Osteocyte (in vitro differentiated cells): ENCODE data around the gene ZGRF1. TPM values are rescaled to one million over a fixed set of nuclear protein-coding genes. Genes with fewer than 3 reads are reported as not detected.
A peak's percentile ranks its signal among the peaks of the same experiment; 100 is the strongest.
"Not testable (repeated sequence)": the region's sequence is repeated elsewhere in the genome, so short reads cannot be mapped to it uniquely, and the experiment has no call there.

Experiments used
- DNase-seq: peaks from one replicate; pipeline ENCODE4 v3.0.0; 2021; ENCODE audit warnings: mixed read lengths; ENCODE audit not compliant: unreplicated experiment; ENCODE audit errors: extremely low spot score
- H3K27ac Mint-ChIP-seq: one replicate; pipeline ENCODE4 v1.8.0; 2021; ENCODE audit warnings: mild to moderate bottlenecking, mixed read lengths; ENCODE audit not compliant: unreplicated experiment
- H3K27me3 Mint-ChIP-seq: one replicate; pipeline ENCODE4 v1.8.0; 2021; ENCODE audit warnings: mixed read lengths; ENCODE audit not compliant: unreplicated experiment
- H3K36me3 Mint-ChIP-seq: one replicate; pipeline ENCODE4 v1.8.0; 2021; ENCODE audit warnings: mixed read lengths; ENCODE audit not compliant: unreplicated experiment
- H3K4me1 Mint-ChIP-seq: one replicate; pipeline ENCODE4 v1.8.0; 2021; ENCODE audit warnings: mixed read lengths; ENCODE audit not compliant: unreplicated experiment
- H3K4me3 Mint-ChIP-seq: one replicate; pipeline ENCODE4 v1.8.0; 2021; ENCODE audit warnings: mild to moderate bottlenecking, moderate library complexity, mixed read lengths; ENCODE audit not compliant: unreplicated experiment
- H3K9me3 Mint-ChIP-seq: one replicate; pipeline ENCODE4 v1.8.0; 2021; ENCODE audit warnings: mixed read lengths; ENCODE audit not compliant: unreplicated experiment
- CTCF ChIP-seq: fragments of 200-600 bp; sonication (generic); IDR thresholded peaks from 2 replicates; pipeline ENCODE4 v1.5.0; 2021; ENCODE audit warnings: antibody characterized with exemption, mild to moderate bottlenecking, moderate library complexity
- total RNA-seq: library from RNA; stranded (reverse); gene quantifications from 2 replicates; pipeline ENCODE4 v1.2.1, GENCODE V29; 2021

Gene ZGRF1
- total RNA-seq, 1 donor from 2014 or later, result 5.6 TPM

GRCh38 chr4:112633477-112634235, 3.1 kb downstream of the ZGRF1 start:
- Mint-ChIP-seq H3K27me3 (no peaks in the 10 kb centered on the region), H3K36me3 (peaks cover 3% of the 10 kb centered on the region), H3K4me1 (peaks cover 13% of the 10 kb centered on the region), H3K9me3 (no peaks in the 10 kb centered on the region), H3K27ac (no peak overlapping the region), H3K4me3 (no peak overlapping the region)
- no peak for DNase-seq
- TF ChIP-seq CTCF, result peak; percentile 67

- no peak overlapping the region for H3K4me3 Mint-ChIP-seq
- no peaks in the 10 kb centered on the region for H3K9me3 Mint-ChIP-seq
Observed at GRCh38 chr4:112626228-112626627, 10.5 kb downstream of the ZGRF1 start.

GRCh38 chr4:112616984-112617383, 19.7 kb downstream of the ZGRF1 start:
- H3K27me3 Mint-ChIP-seq, result no peaks in the 10 kb centered on the region
- DNase-seq, result no peak
- H3K9me3 Mint-ChIP-seq, result no peaks in the 10 kb centered on the region
- H3K36me3 Mint-ChIP-seq, result peaks cover 5% of the 10 kb centered on the region
- TF ChIP-seq CTCF, result no peak
- no peak overlapping the region for H3K27ac Mint-ChIP-seq
- H3K4me3 Mint-ChIP-seq, result no peak overlapping the region
- H3K4me1 Mint-ChIP-seq, result no peaks in the 10 kb centered on the region

More at GRCh38 chr4:112626228-112626627, 10.5 kb downstream of the ZGRF1 start:
- no peak for TF ChIP-seq CTCF
- Mint-ChIP-seq H3K27ac (no peak overlapping the region), H3K4me1 (no peaks in the 10 kb centered on the region), H3K27me3 (no peaks in the 10 kb centered on the region), H3K36me3 (peaks cover 7% of the 10 kb centered on the region)
- DNase-seq, result no peak

GRCh38 chr4:112612814-112613213, 23.9 kb downstream of the ZGRF1 start:
- DNase-seq, H3K9me3 Mint-ChIP-seq: not testable (repeated sequence)

GRCh38 chr4:112604589-112604988, 32.1 kb downstream of the ZGRF1 start:
- DNase-seq, result no peak
- Mint-ChIP-seq H3K27ac (no peak overlapping the region), H3K36me3 (no peaks in the 10 kb centered on the region), H3K9me3 (no peaks in the 10 kb centered on the region), H3K4me3 (no peak overlapping the region), H3K27me3 (no peaks in the 10 kb centered on the region), H3K4me1 (no peaks in the 10 kb centered on the region)
- TF ChIP-seq CTCF, result peak; percentile 76

More at GRCh38 chr4:112612814-112613213, 23.9 kb downstream of the ZGRF1 start:
- not testable (repeated sequence) for H3K4me3 Mint-ChIP-seq, H3K4me1 Mint-ChIP-seq, H3K27me3 Mint-ChIP-seq, H3K36me3 Mint-ChIP-seq, H3K27ac Mint-ChIP-seq
